Spleen (tissue), 11 donors: ENCODE measurements around the gene FRMPD2. TPM values are rescaled to one million over a fixed set of nuclear protein-coding genes. Genes with fewer than 3 reads are reported as not detected.
"Not testable (repeated sequence)": the region's sequence is repeated elsewhere in the genome, so short reads cannot be mapped to it uniquely, and the experiment has no call there.

Experiments
- DNase-seq: peaks from one replicate; pipeline ENCODE4 v3.0.0-alpha.2; 2020
- H3K27ac ChIP-seq, 8 donors: fragments of 200-600 bp; sonication (generic) in 7 of 8; 1 replicate in 4 of 8; 2 replicates in 4 of 8; pipeline versions ENCODE4 v1.5.0 to v1.8.0; 2016 to 2021; ENCODE audit warnings: inconsistent platforms in 4 of 8, mild to moderate bottlenecking in 4 of 8, moderate library complexity in 1 of 8
- H3K27me3 ChIP-seq, 7 donors: fragments of 200-600 bp; sonication (generic) in 6 of 7; replicated peaks in 1 of 7; 1 replicate in 4 of 7; 2 replicates in 3 of 7; pipeline versions ENCODE4 v1.5.0 to v1.8.0; 2016 to 2021; ENCODE audit warnings: inconsistent platforms in 3 of 7, mild to moderate bottlenecking in 1 of 7
- H3K36me3 ChIP-seq, 6 donors: fragments of 200-600 bp; sonication (generic) in 5 of 6; 1 replicate in 4 of 6; 2 replicates in 2 of 6; pipeline versions ENCODE4 v1.5.0 to v1.8.0; 2016 to 2021; ENCODE audit warnings: inconsistent platforms in 2 of 6
- H3K4me1 ChIP-seq, 6 donors: fragments of 200-600 bp; sonication (generic) in 5 of 6; 1 replicate in 3 of 6; 2 replicates in 3 of 6; pipeline versions ENCODE4 v1.5.0 to v1.8.0; 2016 to 2021; ENCODE audit warnings: inconsistent platforms in 3 of 6
- H3K4me3 ChIP-seq, 8 donors: fragments of 200-600 bp; sonication (generic) in 7 of 8; 1 replicate in 4 of 8; 2 replicates in 4 of 8; pipeline versions ENCODE4 v1.5.0 to v1.8.0; 2016 to 2021; ENCODE audit warnings: inconsistent platforms in 4 of 8, mild to moderate bottlenecking in 4 of 8, moderate library complexity in 2 of 8
- H3K9me3 ChIP-seq, 8 donors: fragments of 200-600 bp; sonication (generic) in 7 of 8; 1 replicate in 4 of 8; 2 replicates in 4 of 8; pipeline versions ENCODE4 v1.5.0 to v1.8.0; 2016 to 2021; ENCODE audit warnings: inconsistent platforms in 4 of 8
- CTCF ChIP-seq, 11 experiments: fragments of 200-600 bp in 7 of 11; fragments of 450-650 bp in 4 of 11; sonication (generic) in 4 of 11; IDR thresholded peaks in 8 of 11; conservative IDR thresholded peaks in 3 of 11; 1 replicate in 7 of 11; 2 replicates in 4 of 11; pipeline versions ENCODE4 v1.4.0 to v1.8.0; 2016 to 2021; ENCODE audit warnings: antibody characterized with exemption in 11 of 11, inconsistent platforms in 4 of 11, mild to moderate bottlenecking in 1 of 11
- POLR2A ChIP-seq, 3 donors: fragments of 450-650 bp; IDR thresholded peaks; one replicate each; pipeline ENCODE4 v1.5.1; 2017; ENCODE audit warnings: antibody characterized with exemption in 3 of 3, mild to moderate bottlenecking in 1 of 3
- POLR2AphosphoS5 ChIP-seq, 3 donors: sonication (generic); formaldehyde crosslinking; IDR thresholded peaks; one replicate each; pipeline ENCODE4 v1.5.1; 2017; ENCODE audit warnings: antibody characterized with exemption in 3 of 3
- WGBS, 5 donors: extraction: QIAGEN DNeasy Blood & Tissue Kit in 3 of 5; methylation state at CpG; one replicate each; pipeline versions ENCODE4 v1.1.5 to v1.1.7; 2013 to 2018; 5-methylcytosine and 5-hydroxymethylcytosine counted together
- intact Hi-C: fragments of 100-400 bp; cut with DNase I; formaldehyde crosslinking; loops from one replicate; pipeline ENCODE4 v1.15.0; 2023; ENCODE audit warnings: low total_unique reads
- polyA plus RNA-seq, 3 donors: library from polyadenylated mRNA; stranded (reverse); fragments of 200-250 nt; gene quantifications; one replicate each; pipeline ENCODE4 v1.2.1, GENCODE V29; 2013
- total RNA-seq, 7 donors: library from RNA; depleted of rRNA in 3 of 7; stranded (reverse); fragments of >200 nt in 3 of 7; fragmentation: NEBNext Ultra II Directional in 4 of 7; extraction: Animal tissue kit (Norgen Biotek cat#: 25700) in 4 of 7; gene quantifications; one replicate each; pipeline versions ENCODE4 v1.1.0 to v1.2.1, GENCODE V29; 2016 to 2021
- donor health status: healthy with polysubstance abuse.
- donor health status: DM: no; HTN: no; CAD: no; lungs with moderate emphysema.
- donor health status: DM: no; HTN: no; CAD: no.
- donor health status: Bipolar disorder and iron deficiency.
- donor health status: healthy.
- donor health status: DM: no; HTN: no; CAD: no.
- donor health status: DM: yes; HTN: yes; CAD: no.

FRMPD2 gene
- total and polyA plus RNA-seq, 10 donors = 0.33 TPM; not detected in 9

- no peak overlapping the region for H3K4me3 ChIP-seq
- no peak for DNase-seq
- H3K27me3 ChIP-seq = peaks cover 0 to 8% (median 0%) of the 10 kb centered on the region in 7 donors
- H3K4me1 ChIP-seq = no peaks in the 10 kb centered on the region
- no peak for TF ChIP-seq POLR2AphosphoS5 (IDR thresholded peaks at IDR 0.05)
- TF ChIP-seq POLR2A (IDR thresholded peaks at IDR 0.05) = no peak
- TF ChIP-seq CTCF (IDR thresholded peaks at IDR 0.05 in 8 of 11, conservative IDR thresholded peaks at IDR 0.05 in 3 of 11) = no peak
- H3K27ac ChIP-seq = no peak overlapping the region
- WGBS, 5 donors = 69 to 88% (median 80%) methylated on average over 4 of the region's 4 CpGs
- no peaks in the 10 kb centered on the region for H3K9me3 ChIP-seq
- no peaks in the 10 kb centered on the region for H3K36me3 ChIP-seq
- intact Hi-C loops = no loop called here
Measured at GRCh38 chr10:48184224-48184623, 90.3 kb downstream of the FRMPD2 start.

- H3K9me3 ChIP-seq, H3K27ac ChIP-seq, intact Hi-C loops, H3K4me3 ChIP-seq, DNase-seq, H3K27me3 ChIP-seq, H3K4me1 ChIP-seq, H3K36me3 ChIP-seq: not testable (repeated sequence)
- WGBS, 5 donors = 66 to 88% (median 75%) methylated on average over 2 to 5 of the region's 5 CpGs
Measured at GRCh38 chr10:48172715-48173114, 101.8 kb downstream of the FRMPD2 start.

- H3K36me3 ChIP-seq, intact Hi-C loops, H3K27ac ChIP-seq, DNase-seq, H3K27me3 ChIP-seq, H3K4me3 ChIP-seq, H3K4me1 ChIP-seq, H3K9me3 ChIP-seq: not testable (repeated sequence)
- WGBS, 5 donors = 23 to 53% (median 45%) methylated on average over 3 of the region's 5 CpGs; no CpG with 5 or more reads in 2 of the 5 donors
Measured at GRCh38 chr10:48160670-48161069, 113.8 kb downstream of the FRMPD2 start.

GRCh38 chr10:48160163-48160562 is 114.3 kb downstream of the FRMPD2 start:
- H3K27ac ChIP-seq, H3K4me3 ChIP-seq, H3K4me1 ChIP-seq, DNase-seq, intact Hi-C loops, H3K36me3 ChIP-seq, H3K9me3 ChIP-seq, H3K27me3 ChIP-seq: not testable (repeated sequence)
- 78 to 94% (median 83%) methylated on average over 4 to 6 of the region's 6 CpGs for WGBS, 5 donors

- DNase-seq, H3K27me3 ChIP-seq, intact Hi-C loops, H3K9me3 ChIP-seq, H3K36me3 ChIP-seq, H3K4me3 ChIP-seq, H3K4me1 ChIP-seq, H3K27ac ChIP-seq: not testable (repeated sequence)
- WGBS, 5 donors = 14 to 35% (median 21%) methylated on average over 5 to 6 of the region's 6 CpGs
Measured at GRCh38 chr10:48154211-48155140, 120.0 kb downstream of the FRMPD2 start.

- intact Hi-C loops, H3K36me3 ChIP-seq, H3K4me1 ChIP-seq, DNase-seq, H3K9me3 ChIP-seq, H3K4me3 ChIP-seq, H3K27me3 ChIP-seq, H3K27ac ChIP-seq: not testable (repeated sequence)
- WGBS, 5 donors = 73 to 83% (median 77%) methylated on average over 1 of the region's 3 CpGs; no CpG with 5 or more reads in 2 of the 5 donors
Measured at GRCh38 chr10:48147643-48148042, 126.9 kb downstream of the FRMPD2 start.

GRCh38 chr10:48143721-48144642 is 130.5 kb downstream of the FRMPD2 start:
- WGBS, 5 donors = no CpG with 5 or more reads among the region's 10 CpGs
- H3K36me3 ChIP-seq, DNase-seq, H3K9me3 ChIP-seq, H3K27me3 ChIP-seq, H3K4me1 ChIP-seq, H3K4me3 ChIP-seq, intact Hi-C loops, H3K27ac ChIP-seq: not testable (repeated sequence)

- H3K9me3 ChIP-seq, DNase-seq, H3K4me3 ChIP-seq, intact Hi-C loops, H3K4me1 ChIP-seq, H3K27me3 ChIP-seq, H3K27ac ChIP-seq, H3K36me3 ChIP-seq: not testable (repeated sequence)
- 80 to 95% (median 88%) methylated on average over 1 to 2 of the region's 3 CpGs; no CpG with 5 or more reads in 1 of the 5 donors for WGBS, 5 donors
Measured at GRCh38 chr10:48140949-48141348, 133.5 kb downstream of the FRMPD2 start.

GRCh38 chr10:48139953-48140850 is 134.3 kb downstream of the FRMPD2 start:
- H3K4me1 ChIP-seq, H3K9me3 ChIP-seq, H3K27ac ChIP-seq, DNase-seq, H3K4me3 ChIP-seq, H3K36me3 ChIP-seq, intact Hi-C loops, H3K27me3 ChIP-seq: not testable (repeated sequence)
- WGBS, 5 donors = 57 to 94% (median 73%) methylated on average over 7 to 24 of the region's 53 CpGs
